ENCODE data around the gene RRP12. TPM values are rescaled to one million over a fixed set of nuclear protein-coding genes. Genes with fewer than 3 reads are reported as not detected.

The RRP12 gene
- total RNA-seq: 10 to 100 TPM; 17.9 to 31.0 TPM

GRCh38 chr10:97400665-97401454, at the start of gene RRP12:
TSS of gene RRP12 (minus strand) at chr10:97401340. CDS start at chr10:97401231, 109 bp downstream.

GRCh38 chr10:97445722-97446639, 44.8 kb upstream of the RRP12 start, which contains the start of the genes EXOSC1 and ZDHHC16:
TSS of gene EXOSC1 (minus strand) at chr10:97446006. CDS start at chr10:97445985, 21 bp downstream.
TSS of gene ZDHHC16 (plus strand) at chr10:97446175. CDS start at chr10:97451676, 5,501 bp downstream.

GRCh38 chr10:97425964-97426775, 25.0 kb upstream of the RRP12 start, which contains the start of gene PGAM1:
TSS of gene PGAM1 (plus strand) at chr10:97426191. CDS start at chr10:97426308, 117 bp downstream.

GRCh38 chr10:97334370-97335175, 66.6 kb downstream of the RRP12 start, which contains the start of gene FRAT2:
TSS of gene FRAT2 (minus strand) at chr10:97334729. CDS start at chr10:97334572, 157 bp downstream.

GRCh38 chr10:97318772-97319651, 82.1 kb downstream of the RRP12 start, which contains the start of gene FRAT1:
TSS of gene FRAT1 (plus strand) at chr10:97319271. CDS start at chr10:97319454, 183 bp downstream.

Small RNAs within 50 kb of the gene (small RNA-seq; reads per million reads assigned to genes)
- gene RF00019: 0 reads per million in 2 donors

Other genes starting within 250 kb of the RRP12 start
- gene SLIT1, start 215.4 kb downstream of the RRP12 start, total RNA-seq: under 1 TPM; under 0.01 TPM
- 10 to 100 TPM in 1 of 2 donors, 1 to 10 TPM in 1; 9.7 to 15.8 TPM for gene ARHGAP19, start 108.7 kb downstream of the RRP12 start, total RNA-seq
- 1 to 10 TPM; 2.3 to 3.1 TPM for gene FRAT1, start 82.1 kb downstream of the RRP12 start, total RNA-seq
- gene FRAT2, start 66.6 kb downstream of the RRP12 start, total RNA-seq: 10 to 100 TPM; 11.4 to 12.3 TPM
- gene PGAM1, start 24.9 kb upstream of the RRP12 start, total RNA-seq: 100 to 1,000 TPM; 376 to 564 TPM
- 10 to 100 TPM; 29.9 to 49.0 TPM for gene EXOSC1, start 44.7 kb upstream of the RRP12 start, total RNA-seq
- 10 to 100 TPM; 48.2 to 77.3 TPM for gene ZDHHC16, start 44.8 kb upstream of the RRP12 start, total RNA-seq
- 100 to 1,000 TPM in 1 of 2 donors, 10 to 100 TPM in 1; 78.3 to 105 TPM for gene MMS19, start 97.1 kb upstream of the RRP12 start, total RNA-seq
- gene UBTD1, start 97.6 kb upstream of the RRP12 start, total RNA-seq: 10 to 100 TPM; 34.8 to 44.0 TPM
- under 1 TPM; under 0.01 to 0.33 TPM for gene ANKRD2, start 171.4 kb upstream of the RRP12 start, total RNA-seq
- gene HOGA1, start 183.0 kb upstream of the RRP12 start, total RNA-seq: 1 to 10 TPM; 1.3 to 1.7 TPM
- not detected for gene C10orf62, start 188.4 kb upstream of the RRP12 start, total RNA-seq
- 1 to 10 TPM; 4.1 to 4.3 TPM for gene MORN4, start 232.2 kb upstream of the RRP12 start, total RNA-seq
- 10 to 100 TPM; 18.6 to 23.7 TPM for gene PI4K2A, start 239.3 kb upstream of the RRP12 start, total RNA-seq

Data from melanocyte of skin (primary cell).